HCT116 (cell line): ENCODE data around the gene COL4A1. TPM values are rescaled to one million over a fixed set of nuclear protein-coding genes. Genes with fewer than 3 reads are reported as not detected.

Source experiments
- ATAC-seq: fragments of 200-7000 bp; cut with Tn5 transposase; 2 replicates; pipeline ENCODE4 v1.9.1; 2020; ENCODE audit warnings: mild to moderate bottlenecking, moderate library complexity
- BruUV-seq: library from RNA; stranded (reverse); fragments of 400-500 nt; replicated peaks from 2 replicates; lab custom pipeline; 2021; lab: Mats Ljungman, UMichigan
- CTCF ChIA-PET: fragments of 300-600 bp; sonication (Branson Sonifier 250); formaldehyde crosslinking; loops from one replicate; lab custom pipeline; 2021; ENCODE audit warnings: antibody characterized with exemption; lab: Charles Lee
- POLR2A ChIA-PET: fragments of 300-600, 350-600 bp; sonication (Branson Sonifier 250); formaldehyde crosslinking; loops from one replicate; lab custom pipeline; 2021; ENCODE audit warnings: antibody characterized with exemption; lab: Charles Lee
- RAD21 ChIA-PET, 2 experiments: fragments of 300-600 bp; sonication (Branson Sonifier 250); formaldehyde crosslinking; loops; one replicate each; lab custom pipeline; 2023; ENCODE audit warnings: low total read pairs in 2 of 2; ENCODE audit not compliant: uncharacterized antibody in 2 of 2, unreplicated experiment in 2 of 2, low non-redundant PET in 1 of 2; lab: Charles Lee
- DNase-seq: peaks from one replicate; pipeline ENCODE4 v3.0.0-alpha.2; 2010; ENCODE audit warnings: low read depth, low spot score
- H2AFZ ChIP-seq: fragments of 200-600 bp; shearing (Covaris generic), sonication (generic); 2 replicates; pipeline ENCODE4 v1.6.1; 2017; ENCODE audit warnings: low read depth, mixed run types, mixed read lengths, antibody characterized with exemption, low read length; ENCODE audit not compliant: poor library complexity, severe bottlenecking
- H3K27ac ChIP-seq: 2 replicates; pipeline ENCODE4 v1.5.1; 2012; ENCODE audit warnings: low read depth, low read length
- H3K27me3 ChIP-seq: fragments of 200-600 bp; sonication (generic); 2 replicates; pipeline ENCODE4 v1.6.1; 2016; ENCODE audit warnings: mixed run types, low read length, mixed read lengths; ENCODE audit not compliant: insufficient read depth
- H3K36me3 ChIP-seq, 2 experiments: fragments of 200-500 bp in 1 of 2; fragments of 200-600 bp in 1 of 2; sonication (Bioruptor generic) in 1 of 2; sonication (generic) in 1 of 2; 2 replicates each; pipeline versions ENCODE4 v1.5.1 to v1.6.1; 2014 to 2016; ENCODE audit warnings: low read length in 2 of 2, inconsistent platforms in 1 of 2, mixed read lengths in 1 of 2, mixed run types in 1 of 2; ENCODE audit not compliant: insufficient read depth in 2 of 2, control insufficient read depth in 1 of 2
- H3K4me1 ChIP-seq, 2 experiments: fragments of 200-600 bp in 1 of 2; sonication (generic) in 1 of 2; 2 replicates each; pipeline versions ENCODE4 v1.5.1 to v1.6.1; 2012 to 2017; ENCODE audit warnings: low read length in 2 of 2, inconsistent platforms in 1 of 2, mild to moderate bottlenecking in 1 of 2, mixed read lengths in 1 of 2, mixed run types in 1 of 2, moderate library complexity in 1 of 2; ENCODE audit not compliant: insufficient read depth in 2 of 2, control insufficient read depth in 1 of 2
- H3K4me2 ChIP-seq: fragments of 200-600 bp; sonication (generic); 2 replicates; pipeline ENCODE4 v1.6.1; 2017; ENCODE audit warnings: mixed run types, low read length, mixed read lengths
- H3K4me3 ChIP-seq, 2 experiments: fragments of 200-600 bp in 1 of 2; sonication (generic) in 1 of 2; replicated peaks in 1 of 2; 2 replicates each; pipeline ENCODE4 v1.5.1; 2011 to 2016; ENCODE audit warnings: low read length in 2 of 2, control low read depth in 1 of 2, low read depth in 1 of 2, mild to moderate bottlenecking in 1 of 2, mixed read lengths in 1 of 2, mixed run types in 1 of 2
- H3K79me2 ChIP-seq: fragments of 200-600 bp; sonication (generic); 2 replicates; pipeline ENCODE4 v1.6.1; 2017; ENCODE audit warnings: mild to moderate bottlenecking, mixed run types, low read length, moderate library complexity, mixed read lengths; ENCODE audit not compliant: insufficient read depth
- H3K9ac ChIP-seq: fragments of 200-600 bp; sonication (generic); 2 replicates; pipeline ENCODE4 v1.6.1; 2016; ENCODE audit warnings: low read length, mixed read lengths
- H3K9me2 ChIP-seq: fragments of 200-600 bp; sonication (generic), shearing (Covaris generic); 2 replicates; pipeline ENCODE4 v1.6.1; 2017; ENCODE audit warnings: mixed run types, mild to moderate bottlenecking, moderate library complexity; ENCODE audit not compliant: insufficient read depth
- H3K9me3 ChIP-seq, 2 experiments: fragments of 200-500 bp in 1 of 2; fragments of 200-600 bp in 1 of 2; sonication (Bioruptor generic) in 1 of 2; sonication (generic) in 1 of 2; 2 replicates each; pipeline ENCODE4 v1.6.1; 2014 to 2017; ENCODE audit warnings: low read length in 2 of 2, mixed read lengths in 2 of 2, inconsistent platforms in 1 of 2, low read depth in 1 of 2, mild to moderate bottlenecking in 1 of 2, mixed run types in 1 of 2, moderate library complexity in 1 of 2; ENCODE audit not compliant: control insufficient read depth in 1 of 2, insufficient read depth in 1 of 2
- H4K20me1 ChIP-seq: fragments of 200-600 bp; sonication (generic), shearing (Covaris generic); 2 replicates; pipeline ENCODE4 v1.6.1; 2017; ENCODE audit warnings: mixed run types, mild to moderate bottlenecking, moderate library complexity; ENCODE audit not compliant: insufficient read depth
- ATF3 ChIP-seq: IDR thresholded peaks from 2 replicates; pipeline ENCODE4 v1.6.1; 2012
- EGR1 ChIP-seq: IDR thresholded peaks from 2 replicates; pipeline ENCODE4 v1.6.1; 2012; ENCODE audit warnings: low read depth
- EZH2 ChIP-seq: fragments of 200-600 bp; sonication (generic); IDR thresholded peaks from 2 replicates; pipeline ENCODE4 v1.6.1; 2017; ENCODE audit warnings: antibody characterized with exemption, mixed run types
- EZH2phosphoT487 ChIP-seq: fragments of 200-600 bp; IDR thresholded peaks from 2 replicates; pipeline ENCODE4 v1.6.1; 2018; ENCODE audit warnings: antibody characterized with exemption, borderline replicate concordance
- FOSL1 ChIP-seq: IDR thresholded peaks from 2 replicates; pipeline ENCODE4 v1.6.1; 2012; ENCODE audit warnings: low read depth
- POLR2A ChIP-seq: IDR thresholded peaks from 2 replicates; pipeline ENCODE4 v1.7.0; 2011; ENCODE audit warnings: borderline replicate concordance; ENCODE audit not compliant: insufficient read depth, insufficient read length; ENCODE audit errors: extremely low read depth
- POLR2AphosphoS5 ChIP-seq: IDR thresholded peaks from 2 replicates; pipeline ENCODE4 v1.6.1; 2011; ENCODE audit warnings: mild to moderate bottlenecking, low read depth, low read length, moderate library complexity
- SP1 ChIP-seq: IDR thresholded peaks from 2 replicates; pipeline ENCODE4 v1.6.1; 2012; ENCODE audit warnings: low read depth
- ZFX ChIP-seq: fragments of 450-650 bp; IDR thresholded peaks from 2 replicates; pipeline ENCODE4 v1.6.1; 2017
- ZNF274 ChIP-seq: fragments of 200-500 bp; sonication (Bioruptor generic); IDR thresholded peaks from 2 replicates; pipeline ENCODE4 v1.6.1; 2014; ENCODE audit warnings: mild to moderate bottlenecking, low read depth, low read length, inconsistent platforms
- intact Hi-C: fragments of 100-400 bp; cut with micrococcal nuclease; formaldehyde crosslinking; loops from 2 replicates; pipeline ENCODE4 v1.10.0; 2022
- total RNA-seq: library from RNA; stranded (reverse); gene quantifications from one replicate; pipeline ENCODE4 v1.2.1, GENCODE V29; 2021; ENCODE audit not compliant: unreplicated experiment
- TF ChIP-seq, protein P1 (sequence below): IDR thresholded peaks from 2 replicates; pipeline ENCODE4 v1.6.1; 2011; ENCODE audit warnings: mild to moderate bottlenecking, low read length, moderate library complexity; ENCODE audit not compliant: insufficient replicate concordance; ENCODE audit errors: extremely low read depth
- TF ChIP-seq, protein P2 (sequence below): IDR thresholded peaks from 2 replicates; pipeline ENCODE4 v1.6.1; 2012; ENCODE audit warnings: low read depth

COL4A1 gene
- total RNA-seq, 1 experiment from 2014 or later = 0.57 TPM

- Histone ChIP-seq H4K20me1 (no peaks in the 10 kb centered on the region), H3K79me2 (no peaks in the 10 kb centered on the region), H3K27ac (no peak overlapping the region), H3K4me2 (no peak overlapping the region), H3K27me3 (no peaks in the 10 kb centered on the region), H3K9me3 (no peaks in the 10 kb centered on the region), H3K9me2 (no peaks in the 10 kb centered on the region), H2AFZ (no peak overlapping the region), H3K36me3 (no peaks in the 10 kb centered on the region), H3K9ac (no peak overlapping the region), H3K4me3 (no peak overlapping the region), H3K4me1 (peaks cover 0 to 4% of the 10 kb centered on the region in 2 experiments; a peak in 1 of 4 replicates)
- no TSS peak for BruUV-seq
- ChIA-PET CTCF (interaction anchor here (0.6 to 1.8 kb wide), 2 partner anchors 10 to 1152 kb away, joined by 3 to 6 read pairs; no protein-coding TSS in a partner anchor), RAD21 (no interaction called here), POLR2A (no interaction called here)
- ATAC-seq (no peak), DNase-seq (no peak)
- no peak for TF ChIP-seq SP1
- TF ChIP-seq POLR2A = no peak
- TF ChIP-seq FOSL1 = no peak
- TF ChIP-seq EGR1 = no peak
- TF ChIP-seq POLR2AphosphoS5 = no peak
- TF ChIP-seq, protein P1, sequence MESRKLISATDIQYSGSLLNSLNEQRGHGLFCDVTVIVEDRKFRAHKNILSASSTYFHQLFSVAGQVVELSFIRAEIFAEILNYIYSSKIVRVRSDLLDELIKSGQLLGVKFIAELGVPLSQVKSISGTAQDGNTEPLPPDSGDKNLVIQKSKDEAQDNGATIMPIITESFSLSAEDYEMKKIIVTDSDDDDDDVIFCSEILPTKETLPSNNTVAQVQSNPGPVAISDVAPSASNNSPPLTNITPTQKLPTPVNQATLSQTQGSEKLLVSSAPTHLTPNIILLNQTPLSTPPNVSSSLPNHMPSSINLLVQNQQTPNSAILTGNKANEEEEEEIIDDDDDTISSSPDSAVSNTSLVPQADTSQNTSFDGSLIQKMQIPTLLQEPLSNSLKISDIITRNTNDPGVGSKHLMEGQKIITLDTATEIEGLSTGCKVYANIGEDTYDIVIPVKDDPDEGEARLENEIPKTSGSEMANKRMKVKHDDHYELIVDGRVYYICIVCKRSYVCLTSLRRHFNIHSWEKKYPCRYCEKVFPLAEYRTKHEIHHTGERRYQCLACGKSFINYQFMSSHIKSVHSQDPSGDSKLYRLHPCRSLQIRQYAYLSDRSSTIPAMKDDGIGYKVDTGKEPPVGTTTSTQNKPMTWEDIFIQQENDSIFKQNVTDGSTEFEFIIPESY = no peak
- no peak for TF ChIP-seq ATF3
- TF ChIP-seq EZH2 = no peak
- TF ChIP-seq, protein P2, sequence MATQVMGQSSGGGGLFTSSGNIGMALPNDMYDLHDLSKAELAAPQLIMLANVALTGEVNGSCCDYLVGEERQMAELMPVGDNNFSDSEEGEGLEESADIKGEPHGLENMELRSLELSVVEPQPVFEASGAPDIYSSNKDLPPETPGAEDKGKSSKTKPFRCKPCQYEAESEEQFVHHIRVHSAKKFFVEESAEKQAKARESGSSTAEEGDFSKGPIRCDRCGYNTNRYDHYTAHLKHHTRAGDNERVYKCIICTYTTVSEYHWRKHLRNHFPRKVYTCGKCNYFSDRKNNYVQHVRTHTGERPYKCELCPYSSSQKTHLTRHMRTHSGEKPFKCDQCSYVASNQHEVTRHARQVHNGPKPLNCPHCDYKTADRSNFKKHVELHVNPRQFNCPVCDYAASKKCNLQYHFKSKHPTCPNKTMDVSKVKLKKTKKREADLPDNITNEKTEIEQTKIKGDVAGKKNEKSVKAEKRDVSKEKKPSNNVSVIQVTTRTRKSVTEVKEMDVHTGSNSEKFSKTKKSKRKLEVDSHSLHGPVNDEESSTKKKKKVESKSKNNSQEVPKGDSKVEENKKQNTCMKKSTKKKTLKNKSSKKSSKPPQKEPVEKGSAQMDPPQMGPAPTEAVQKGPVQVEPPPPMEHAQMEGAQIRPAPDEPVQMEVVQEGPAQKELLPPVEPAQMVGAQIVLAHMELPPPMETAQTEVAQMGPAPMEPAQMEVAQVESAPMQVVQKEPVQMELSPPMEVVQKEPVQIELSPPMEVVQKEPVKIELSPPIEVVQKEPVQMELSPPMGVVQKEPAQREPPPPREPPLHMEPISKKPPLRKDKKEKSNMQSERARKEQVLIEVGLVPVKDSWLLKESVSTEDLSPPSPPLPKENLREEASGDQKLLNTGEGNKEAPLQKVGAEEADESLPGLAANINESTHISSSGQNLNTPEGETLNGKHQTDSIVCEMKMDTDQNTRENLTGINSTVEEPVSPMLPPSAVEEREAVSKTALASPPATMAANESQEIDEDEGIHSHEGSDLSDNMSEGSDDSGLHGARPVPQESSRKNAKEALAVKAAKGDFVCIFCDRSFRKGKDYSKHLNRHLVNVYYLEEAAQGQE = no peak
- no peak for TF ChIP-seq ZFX
- no peak for TF ChIP-seq EZH2phosphoT487
- no peak for TF ChIP-seq ZNF274
- intact Hi-C loops = loop anchor here (10.0 kb wide), 1 partner anchor 179 kb away; no protein-coding TSS in a partner anchor
Measured at GRCh38 chr13:110113284-110113764, 193.6 kb downstream of the COL4A1 start.
